H1 (cell line): ENCODE data around the gene SP5. TPM values are rescaled to one million over a fixed set of nuclear protein-coding genes. Genes with fewer than 3 reads are reported as not detected.

ENCODE experiments used
- CTCF ChIA-PET: fragments of 300-600 bp; sonication (Branson Sonifier 250); formaldehyde crosslinking; loops from one replicate; lab custom pipeline; 2021; ENCODE audit not compliant: partially characterized antibody; lab: Charles Lee
- POLR2A ChIA-PET: fragments of 300-600 bp; sonication (Branson Sonifier 250); formaldehyde crosslinking; loops from one replicate; lab custom pipeline; 2021; ENCODE audit warnings: inconsistent platforms; ENCODE audit not compliant: partially characterized antibody; lab: Charles Lee
- DNase-seq, 2 experiments: peaks; one replicate each; pipeline versions ENCODE4 v3.0.0 to v3.0.0-alpha.2; 2010 to 2022; ENCODE audit warnings: low spot score in 2 of 2, low read depth in 1 of 2, mixed read lengths in 1 of 2
- FAIRE-seq: peaks from 2 replicates; lab custom pipeline; 2011; peaks lifted over from hg19 to GRCh38; lab: Jason Lieb, UNC
- H2AFZ ChIP-seq: 2 replicates; pipeline ENCODE4 v1.8.1; 2012; ENCODE audit warnings: low read length, inconsistent platforms
- H2AK5ac ChIP-seq: 2 replicates; pipeline ENCODE4 v1.6.1; 2013; ENCODE audit warnings: low read depth, low read length
- H2BK120ac ChIP-seq: replicated peaks from 2 replicates; pipeline ENCODE3; 2013; ENCODE audit warnings: low read depth, low read length, inconsistent platforms
- H2BK12ac ChIP-seq: 2 replicates; pipeline ENCODE4 v1.6.1; 2013; ENCODE audit warnings: low read depth, low read length
- H2BK15ac ChIP-seq: 2 replicates; pipeline ENCODE4 v1.6.1; 2013; ENCODE audit warnings: low read length
- H2BK20ac ChIP-seq: 2 replicates; pipeline ENCODE4 v1.6.1; 2013; ENCODE audit warnings: low read length
- H2BK5ac ChIP-seq: 2 replicates; pipeline ENCODE4 v1.6.1; 2013; ENCODE audit warnings: low read depth, low read length
- H3K14ac ChIP-seq: 2 replicates; pipeline ENCODE4 v1.6.1; 2013; ENCODE audit warnings: inconsistent platforms; ENCODE audit not compliant: insufficient read length
- H3K18ac ChIP-seq: 2 replicates; pipeline ENCODE4 v1.6.1; 2013; ENCODE audit warnings: low read length; ENCODE audit errors: extremely low read depth
- H3K23ac ChIP-seq: 2 replicates; pipeline ENCODE4 v1.6.1; 2013; ENCODE audit warnings: inconsistent platforms; ENCODE audit not compliant: insufficient read length
- H3K23me2 ChIP-seq: 2 replicates; pipeline ENCODE4 v1.6.1; 2013; ENCODE audit warnings: low read depth, low read length
- H3K27ac ChIP-seq: 2 replicates; pipeline ENCODE4 v1.6.1; 2011; ENCODE audit warnings: low read depth, low read length, inconsistent platforms
- H3K27me3 ChIP-seq, 4 experiments: replicated peaks in 1 of 4; 1 replicate in 1 of 4; 2 replicates in 3 of 4; pipeline versions ENCODE4 v1.6.1 to v1.8.1; 2011 to 2013; ENCODE audit warnings: low read length in 3 of 4, mild to moderate bottlenecking in 3 of 4, inconsistent platforms in 2 of 4, mixed read lengths in 2 of 4, moderate library complexity in 1 of 4; ENCODE audit not compliant: control insufficient read depth in 3 of 4, insufficient read depth in 3 of 4; ENCODE audit errors: extremely low read depth in 1 of 4
- H3K36me3 ChIP-seq, 4 experiments: 2 replicates each; pipeline versions ENCODE4 v1.6.1 to v1.8.1; 2011 to 2013; ENCODE audit warnings: mild to moderate bottlenecking in 4 of 4, low read length in 3 of 4, moderate library complexity in 2 of 4, control low read depth in 1 of 4, inconsistent platforms in 1 of 4; ENCODE audit not compliant: insufficient read depth in 4 of 4, control insufficient read depth in 2 of 4
- H3K4ac ChIP-seq: replicated peaks from 2 replicates; pipeline ENCODE3; 2013; ENCODE audit warnings: low read length, low read depth, mixed read lengths, inconsistent platforms; ENCODE audit not compliant: insufficient read length
- H3K4me1 ChIP-seq, 4 experiments: replicated peaks in 1 of 4; 1 replicate in 1 of 4; 2 replicates in 3 of 4; pipeline versions ENCODE4 v1.6.1 to v1.8.1; 2011 to 2013; ENCODE audit warnings: low read length in 3 of 4, inconsistent platforms in 2 of 4, mixed read lengths in 1 of 4; ENCODE audit not compliant: insufficient read depth in 4 of 4, control insufficient read depth in 3 of 4
- H3K4me2 ChIP-seq, 2 experiments: 2 replicates each; pipeline versions ENCODE4 v1.6.1 to v1.8.1; 2011 to 2013; ENCODE audit warnings: low read depth in 2 of 2, low read length in 2 of 2, control low read depth in 1 of 2, inconsistent platforms in 1 of 2, mild to moderate bottlenecking in 1 of 2; ENCODE audit not compliant: insufficient read depth in 1 of 2
- H3K4me3 ChIP-seq, 4 experiments: fragments of 200-600, 300-600 bp in 1 of 4; sonication (generic), shearing (Covaris generic), sonication (Bioruptor Twin) in 1 of 4; 2 replicates each; pipeline versions ENCODE4 v1.5.1 to v1.8.1; 2011 to 2016; ENCODE audit warnings: low read length in 4 of 4, low read depth in 3 of 4, control low read depth in 2 of 4, inconsistent platforms in 2 of 4, mild to moderate bottlenecking in 2 of 4, mixed read lengths in 1 of 4, moderate library complexity in 1 of 4; ENCODE audit not compliant: insufficient read depth in 2 of 4; ENCODE audit errors: extremely low read depth in 1 of 4
- H3K56ac ChIP-seq: replicated peaks from 2 replicates; pipeline ENCODE3; 2013; ENCODE audit warnings: low read depth, mild to moderate bottlenecking, mixed read lengths, low read length, inconsistent platforms; ENCODE audit not compliant: insufficient read length
- H3K79me1 ChIP-seq: 2 replicates; pipeline ENCODE4 v1.6.1; 2013; ENCODE audit warnings: low read depth, low read length, control low read depth
- H3K79me2 ChIP-seq, 2 experiments: 2 replicates each; pipeline versions ENCODE4 v1.6.1 to v1.8.1; 2012 to 2013; ENCODE audit warnings: low read length in 2 of 2, mild to moderate bottlenecking in 2 of 2, inconsistent platforms in 1 of 2; ENCODE audit not compliant: insufficient read depth in 2 of 2, control insufficient read depth in 1 of 2
- H3K9ac ChIP-seq, 4 experiments: replicated peaks in 1 of 4; 1 replicate in 1 of 4; 2 replicates in 3 of 4; pipeline versions ENCODE4 v1.6.1 to v1.8.1; 2011 to 2013; ENCODE audit warnings: low read depth in 3 of 4, low read length in 3 of 4, control low read depth in 2 of 4, mild to moderate bottlenecking in 2 of 4, moderate library complexity in 2 of 4, inconsistent platforms in 1 of 4; ENCODE audit errors: extremely low read depth in 1 of 4
- H3K9me3 ChIP-seq, 2 experiments: 2 replicates each; pipeline versions ENCODE4 v1.6.1 to v1.8.1; 2012 to 2013; ENCODE audit warnings: mild to moderate bottlenecking in 2 of 2, moderate library complexity in 2 of 2, control low read depth in 1 of 2, inconsistent platforms in 1 of 2, low read depth in 1 of 2, low read length in 1 of 2, mixed read lengths in 1 of 2; ENCODE audit not compliant: insufficient read depth in 2 of 2
- H4K20me1 ChIP-seq, 2 experiments: replicated peaks in 1 of 2; 2 replicates each; pipeline versions ENCODE3 to v1.8.1; 2011 to 2013; ENCODE audit warnings: inconsistent platforms in 2 of 2, low read length in 2 of 2, mild to moderate bottlenecking in 1 of 2; ENCODE audit not compliant: insufficient read depth in 2 of 2, control insufficient read depth in 1 of 2
- H4K5ac ChIP-seq: 2 replicates; pipeline ENCODE4 v1.6.1; 2013; ENCODE audit warnings: low read length, low read depth, mixed read lengths, inconsistent platforms; ENCODE audit not compliant: insufficient read length
- H4K8ac ChIP-seq: 2 replicates; pipeline ENCODE4 v1.8.0; 2013; ENCODE audit warnings: mild to moderate bottlenecking, moderate library complexity, low read length, inconsistent platforms; ENCODE audit not compliant: insufficient read depth; ENCODE audit errors: extremely low read depth
- H4K91ac ChIP-seq: replicated peaks from 2 replicates; pipeline ENCODE3; 2013; ENCODE audit warnings: low read length, mixed read lengths, inconsistent platforms; ENCODE audit not compliant: insufficient read length
- CEBPB ChIP-seq: IDR thresholded peaks from 2 replicates; pipeline ENCODE4 v1.6.1; 2012; ENCODE audit warnings: low read depth, low read length
- SIRT6 ChIP-seq: IDR thresholded peaks from one replicate; pipeline ENCODE4 v1.7.1; 2012; ENCODE audit warnings: low read length, inconsistent platforms
- WGBS, 2 experiments: shearing (Covaris generic) in 1 of 2; methylation state at CpG; one replicate each; pipeline versions ENCODE4 v1.1.6 to v1.1.7; 2013 to 2015; ENCODE audit warnings: low lambda C conversion rate in 2 of 2, mixed read lengths in 2 of 2, inconsistent platforms in 1 of 2, low coverage in 1 of 2, missing lambda C conversion rate in 1 of 2; ENCODE audit not compliant: insufficient replicate concordance in 2 of 2, insufficient coverage in 1 of 2, insufficient read length in 1 of 2; ENCODE audit errors: extremely low coverage in 1 of 2, missing lambda C conversion rate in 1 of 2; 5-methylcytosine and 5-hydroxymethylcytosine counted together
- polyA plus RNA-seq, 7 experiments: library from polyadenylated mRNA; depleted of rRNA in 3 of 7; stranded (reverse) in 5 of 7; unstranded in 2 of 7; fragments of >200 nt in 5 of 7; fragments of 200-250 nt in 2 of 7; gene quantifications; 1 replicate in 5 of 7; 2 replicates in 1 of 7; 4 replicates in 1 of 7; pipeline versions ENCODE4 v1.2.1 to v1.2.3, GENCODE V29; 2011 to 2013; ENCODE audit warnings: missing spikeins in 2 of 7, mixed read lengths in 2 of 7
- total RNA-seq: library from RNA; stranded (reverse); fragmentation: NEBNext Ultra II Directional; extraction: Animal tissue kit (Norgen Biotek cat#: 25700); gene quantifications from 2 replicates; pipeline ENCODE4 v1.2.1, GENCODE V29; 2021

SP5 gene
- total and polyA plus RNA-seq, 2 of the 8 experiments (the other 6 are each of a cell fraction or from before 2014, with no cell fraction given): 0.17 TPM; not detected in 1

GRCh38 chr2:170744248-170745002, 29.3 kb downstream of the SP5 start:
- no peak overlapping the region for H3K14ac ChIP-seq
- POLR2A ChIA-PET: interaction anchor here (0.7 kb wide), 1 partner anchor 19 kb away, joined by 3 read pairs; no protein-coding TSS in a partner anchor
- H3K23ac ChIP-seq: no peak overlapping the region
- H3K4me2 ChIP-seq: no peak overlapping the region
- H2BK15ac ChIP-seq: 0 out of 2 replicates have a peak overlapping the region, but pooled peaks have one; percentile 53
- peak; percentile 72; the same call in 1 of the 2 replicates for TF ChIP-seq CEBPB
- TF ChIP-seq SIRT6: no peak
- TF ChIP-seq, all 59 proteins: peak for 1
- Histone ChIP-seq H2BK120ac (no peak overlapping the region), H3K36me3 (no peaks in the 10 kb centered on the region), H3K9ac (no peak overlapping the region), H3K79me1 (no peaks in the 10 kb centered on the region), H3K9me3 (no peaks in the 10 kb centered on the region), H2BK5ac (no peak overlapping the region), H4K20me1 (no peaks in the 10 kb centered on the region), H3K79me2 (no peaks in the 10 kb centered on the region), H4K8ac (no peak overlapping the region), H3K56ac (no peak overlapping the region), H4K5ac (no peak overlapping the region), H3K27me3 (no peaks in the 10 kb centered on the region), H3K4ac (peak overlapping the region; percentile 44), H3K4me3 (no peak overlapping the region), H3K18ac (no peak overlapping the region), H3K23me2 (no peaks in the 10 kb centered on the region; the same call in 1 of the 2 replicates), H2BK12ac (no peak overlapping the region; the same call in 1 of the 2 replicates), H3K27ac (no peak overlapping the region), H2BK20ac (no peak overlapping the region), H2AFZ (no peak overlapping the region), H4K91ac (no peak overlapping the region), H3K4me1 (no peaks in the 10 kb centered on the region), H2AK5ac (no peak overlapping the region)
- DNase-seq (no peak), FAIRE-seq (no peak)
- CTCF ChIA-PET: no interaction called here
- WGBS, 2 experiments: 89% methylated on average over 14 of the region's 14 CpGs; no CpG with 5 or more reads in 1 of the 2 experiments
